HepG2 (cell line): Measurements from ENCODE around the gene ELMOD3.

Experiments
- NR2C2 ChIP-seq: sonication (generic); formaldehyde crosslinking; IDR thresholded peaks from 2 replicates; pipeline ENCODE4 v1.4.0; 2020; ENCODE audit warnings: missing genetic modification reagents, mild to moderate bottlenecking, moderate library complexity, borderline replicate concordance
- ZNF232 ChIP-seq: sonication (generic); formaldehyde crosslinking; IDR thresholded peaks from 2 replicates; pipeline ENCODE4 v1.4.0; 2020; ENCODE audit warnings: missing genetic modification reagents, borderline replicate concordance
- ZSCAN25 ChIP-seq: sonication (generic); formaldehyde crosslinking; IDR thresholded peaks from 2 replicates; pipeline ENCODE4 v1.8.0; 2022; ENCODE audit warnings: mild to moderate bottlenecking, missing genetic modification reagents
- TF ChIP-seq, protein P1 (sequence below), 2 experiments: fragments of 450-650 bp in 1 of 2; sonication (generic) in 1 of 2; formaldehyde crosslinking in 1 of 2; IDR thresholded peaks; 2 replicates each; pipeline versions ENCODE4 v1.6.1 to v1.8.0; 2016 to 2022; ENCODE audit warnings: antibody characterized with exemption in 1 of 2, mild to moderate bottlenecking in 1 of 2, missing genetic modification reagents in 1 of 2

DNA sequence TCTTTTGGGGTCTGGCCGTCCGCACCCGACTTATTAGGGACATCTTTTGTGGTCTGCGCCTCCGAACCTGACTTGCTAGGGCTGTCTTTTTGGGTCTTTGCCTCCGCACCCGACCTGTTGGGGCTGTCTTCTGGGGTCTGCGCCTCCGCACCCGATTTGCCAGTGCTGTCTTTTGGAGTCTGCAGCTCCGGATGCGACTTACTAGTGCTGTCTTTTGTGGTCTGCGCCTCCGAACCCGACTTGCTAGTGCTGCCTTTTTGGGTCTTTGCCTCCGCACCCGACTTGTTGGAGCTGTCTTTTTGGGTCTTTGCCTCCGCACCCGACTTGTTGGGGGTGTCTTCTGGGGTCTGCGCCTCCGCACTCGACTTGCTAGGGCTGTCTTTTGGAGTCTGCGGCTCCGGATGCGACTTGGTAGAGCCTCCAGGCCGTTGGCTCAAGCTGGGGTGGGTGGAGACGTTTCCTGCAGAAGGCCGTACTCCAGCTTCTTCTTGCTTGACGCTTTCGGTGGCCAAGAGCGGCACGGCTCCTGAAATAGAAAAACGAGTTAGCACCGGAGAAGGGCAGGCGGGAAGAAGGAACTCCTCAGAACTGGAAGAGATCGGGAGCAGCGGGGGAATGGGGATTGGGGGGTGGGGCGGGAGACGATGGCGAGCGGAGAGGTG lies 27.3 kb upstream of the ELMOD3 start:
- no peak for TF ChIP-seq ZNF232
- no peak for TF ChIP-seq ZSCAN25 (CRISPR knock-in tag)
- TF ChIP-seq, protein P1, sequence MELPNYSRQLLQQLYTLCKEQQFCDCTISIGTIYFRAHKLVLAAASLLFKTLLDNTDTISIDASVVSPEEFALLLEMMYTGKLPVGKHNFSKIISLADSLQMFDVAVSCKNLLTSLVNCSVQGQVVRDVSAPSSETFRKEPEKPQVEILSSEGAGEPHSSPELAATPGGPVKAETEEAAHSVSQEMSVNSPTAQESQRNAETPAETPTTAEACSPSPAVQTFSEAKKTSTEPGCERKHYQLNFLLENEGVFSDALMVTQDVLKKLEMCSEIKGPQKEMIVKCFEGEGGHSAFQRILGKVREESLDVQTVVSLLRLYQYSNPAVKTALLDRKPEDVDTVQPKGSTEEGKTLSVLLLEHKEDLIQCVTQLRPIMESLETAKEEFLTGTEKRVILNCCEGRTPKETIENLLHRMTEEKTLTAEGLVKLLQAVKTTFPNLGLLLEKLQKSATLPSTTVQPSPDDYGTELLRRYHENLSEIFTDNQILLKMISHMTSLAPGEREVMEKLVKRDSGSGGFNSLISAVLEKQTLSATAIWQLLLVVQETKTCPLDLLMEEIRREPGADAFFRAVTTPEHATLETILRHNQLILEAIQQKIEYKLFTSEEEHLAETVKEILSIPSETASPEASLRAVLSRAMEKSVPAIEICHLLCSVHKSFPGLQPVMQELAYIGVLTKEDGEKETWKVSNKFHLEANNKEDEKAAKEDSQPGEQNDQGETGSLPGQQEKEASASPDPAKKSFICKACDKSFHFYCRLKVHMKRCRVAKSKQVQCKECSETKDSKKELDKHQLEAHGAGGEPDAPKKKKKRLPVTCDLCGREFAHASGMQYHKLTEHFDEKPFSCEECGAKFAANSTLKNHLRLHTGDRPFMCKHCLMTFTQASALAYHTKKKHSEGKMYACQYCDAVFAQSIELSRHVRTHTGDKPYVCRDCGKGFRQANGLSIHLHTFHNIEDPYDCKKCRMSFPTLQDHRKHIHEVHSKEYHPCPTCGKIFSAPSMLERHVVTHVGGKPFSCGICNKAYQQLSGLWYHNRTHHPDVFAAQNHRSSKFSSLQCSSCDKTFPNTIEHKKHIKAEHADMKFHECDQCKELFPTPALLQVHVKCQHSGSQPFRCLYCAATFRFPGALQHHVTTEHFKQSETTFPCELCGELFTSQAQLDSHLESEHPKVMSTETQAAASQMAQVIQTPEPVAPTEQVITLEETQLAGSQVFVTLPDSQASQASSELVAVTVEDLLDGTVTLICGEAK (IDR thresholded peaks at IDR 0.05) = no peak
- TF ChIP-seq, protein P1 (CRISPR knock-in tag; IDR thresholded peaks at IDR 0.05) = no peak
- no peak for TF ChIP-seq NR2C2
